NT2/D1 (cell line): ENCODE measurements around the gene OLIG1.

Source experiments
- DNase-seq: peaks from one replicate; pipeline ENCODE4 v3.0.0-alpha.2; 2011; ENCODE audit warnings: low read depth, low spot score
- H3K27me3 ChIP-seq: 2 replicates; pipeline ENCODE4 v1.6.0; 2011; ENCODE audit warnings: mild to moderate bottlenecking; ENCODE audit not compliant: insufficient read length, insufficient read depth
- H3K36me3 ChIP-seq: 2 replicates; pipeline ENCODE4 v1.6.1; 2011; ENCODE audit warnings: mild to moderate bottlenecking, low read length, mixed read lengths; ENCODE audit not compliant: insufficient read depth, insufficient read length
- H3K4me1 ChIP-seq: 2 replicates; pipeline ENCODE4 v1.5.1; 2011; ENCODE audit not compliant: insufficient read depth, insufficient read length
- H3K4me3 ChIP-seq: 2 replicates; pipeline ENCODE4 v1.5.1; 2011; ENCODE audit warnings: low read depth; ENCODE audit not compliant: insufficient read length
- H3K9ac ChIP-seq: 2 replicates; pipeline ENCODE4 v1.6.0; 2011; ENCODE audit warnings: low read depth; ENCODE audit not compliant: insufficient read length
- H3K9me3 ChIP-seq: 2 replicates; pipeline ENCODE4 v1.5.1; 2011; ENCODE audit warnings: mild to moderate bottlenecking, low read length; ENCODE audit not compliant: insufficient read depth
- SUZ12 ChIP-seq: IDR thresholded peaks from 2 replicates; pipeline ENCODE4 v1.6.1; 2011; ENCODE audit not compliant: insufficient read length, insufficient read depth; ENCODE audit errors: extremely low read depth
- YY1 ChIP-seq: IDR thresholded peaks from 2 replicates; pipeline ENCODE4 v1.6.1; 2011; ENCODE audit not compliant: insufficient read length, insufficient read depth
- ZNF274 ChIP-seq: IDR thresholded peaks from 2 replicates; pipeline ENCODE4 v1.6.1; 2011; ENCODE audit warnings: mild to moderate bottlenecking, low read depth, low read length

OLIG1 gene

DNA sequence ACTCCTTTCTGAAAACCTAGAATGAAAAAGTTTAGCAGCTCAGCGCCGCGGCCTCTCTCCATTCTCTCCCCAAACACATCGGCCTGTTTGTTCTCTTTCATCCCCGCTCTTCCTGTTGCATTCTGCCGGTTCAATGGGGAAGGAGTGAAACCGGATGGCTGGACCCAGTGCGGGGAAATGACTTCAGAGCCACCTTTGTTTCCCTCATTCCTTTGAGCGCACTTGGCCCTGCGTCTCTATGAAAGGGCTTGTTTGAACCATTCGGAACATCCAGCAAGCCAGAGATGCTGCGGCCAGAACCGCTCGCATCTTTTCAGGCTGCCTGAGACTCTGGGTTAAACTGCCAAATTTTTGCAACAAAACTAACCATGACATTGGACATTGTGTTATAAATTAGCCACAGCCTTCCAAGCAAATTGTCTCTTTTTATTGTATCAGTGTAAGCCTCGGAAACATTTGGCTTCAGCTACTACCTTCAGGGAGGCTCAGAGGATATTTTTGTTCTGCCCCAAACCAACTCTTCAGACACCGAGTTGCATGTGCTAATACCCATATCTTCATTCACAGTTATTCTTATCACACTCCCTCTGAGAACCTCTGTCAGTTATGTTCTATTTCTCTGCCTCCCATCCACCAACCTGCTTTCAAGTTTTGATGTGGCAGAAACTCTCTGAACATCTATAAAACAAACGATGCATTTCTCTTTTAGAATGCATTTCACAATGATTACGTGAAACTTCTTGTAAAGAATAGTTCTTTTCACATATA lies 5.1 kb upstream of the OLIG1 start:
- peaks cover 67% of the 10 kb centered on the region for H3K27me3 ChIP-seq
- TF ChIP-seq SUZ12 (no peak), YY1 (no peak), ZNF274 (no peak)
- no peak for DNase-seq
- H3K9ac ChIP-seq: no peak overlapping the region
- H3K4me1 ChIP-seq: peaks cover 5% of the 10 kb centered on the region
- H3K4me3 ChIP-seq: no peak overlapping the region
- no peaks in the 10 kb centered on the region for H3K36me3 ChIP-seq
- no peaks in the 10 kb centered on the region for H3K9me3 ChIP-seq

GRCh38 chr21:33067043-33067442 lies 2.9 kb upstream of the OLIG1 start:
- no peak for DNase-seq
- TF ChIP-seq YY1: no peak
- TF ChIP-seq SUZ12: no peak
- no peak for TF ChIP-seq ZNF274
- no peaks in the 10 kb centered on the region for H3K9me3 ChIP-seq
- H3K4me1 ChIP-seq: peaks cover 2% of the 10 kb centered on the region
- H3K9ac ChIP-seq: no peak overlapping the region
- H3K4me3 ChIP-seq: no peak overlapping the region
- no peaks in the 10 kb centered on the region for H3K36me3 ChIP-seq
- H3K27me3 ChIP-seq: peaks cover 89% of the 10 kb centered on the region

GRCh38 chr21:33067457-33067856 lies 2.5 kb upstream of the OLIG1 start:
- Histone ChIP-seq H3K9me3 (no peaks in the 10 kb centered on the region), H3K4me1 (peaks cover 2% of the 10 kb centered on the region), H3K4me3 (no peak overlapping the region), H3K27me3 (peaks cover 93% of the 10 kb centered on the region), H3K9ac (no peak overlapping the region), H3K36me3 (no peaks in the 10 kb centered on the region)
- TF ChIP-seq SUZ12 (no peak), YY1 (no peak), ZNF274 (no peak)
- no peak for DNase-seq

GRCh38 chr21:33069243-33069642 lies 698 bp upstream of the OLIG1 start:
- H3K4me3 ChIP-seq: no peak overlapping the region
- H3K36me3 ChIP-seq: no peaks in the 10 kb centered on the region
- H3K4me1 ChIP-seq: peaks cover 3% of the 10 kb centered on the region
- H3K27me3 ChIP-seq: peaks cover 97% of the 10 kb centered on the region
- H3K9ac ChIP-seq: no peak overlapping the region
- no peak for DNase-seq
- no peaks in the 10 kb centered on the region for H3K9me3 ChIP-seq
- TF ChIP-seq YY1 (no peak), ZNF274 (no peak)

DNA sequence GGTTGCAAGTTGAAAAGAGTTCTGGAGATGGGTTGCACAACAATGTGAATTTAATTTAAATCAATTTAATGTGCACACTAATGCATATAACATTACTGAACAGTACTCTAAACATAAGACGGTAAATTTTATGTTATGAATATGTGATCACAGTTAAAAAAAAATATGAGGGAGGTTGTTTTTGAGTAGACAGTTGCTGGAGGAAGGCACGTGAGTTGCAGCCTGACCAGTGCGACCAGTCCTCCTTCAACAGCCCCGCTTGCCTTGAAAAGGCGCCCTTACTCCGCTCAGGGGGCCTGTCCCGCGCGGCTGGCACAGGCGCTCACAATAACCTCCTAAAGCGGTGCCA lies 322 bp upstream of the OLIG1 start:
- H3K36me3 ChIP-seq: no peaks in the 10 kb centered on the region
- no peaks in the 10 kb centered on the region for H3K9me3 ChIP-seq
- peaks cover 97% of the 10 kb centered on the region for H3K27me3 ChIP-seq
- no peak overlapping the region for H3K9ac ChIP-seq
- H3K4me1 ChIP-seq: peaks cover 3% of the 10 kb centered on the region
- H3K4me3 ChIP-seq: peak overlapping the region; percentile 53
- DNase-seq: no peak
- TF ChIP-seq ZNF274: no peak
- no peak for TF ChIP-seq SUZ12
- TF ChIP-seq YY1: no peak

DNA sequence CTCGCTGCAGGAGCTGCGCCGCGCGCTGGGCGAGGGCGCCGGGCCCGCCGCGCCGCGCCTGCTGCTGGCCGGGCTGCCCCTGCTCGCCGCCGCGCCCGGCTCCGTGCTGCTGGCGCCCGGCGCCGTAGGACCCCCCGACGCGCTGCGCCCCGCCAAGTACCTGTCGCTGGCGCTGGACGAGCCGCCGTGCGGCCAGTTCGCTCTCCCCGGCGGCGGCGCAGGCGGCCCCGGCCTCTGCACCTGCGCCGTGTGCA lies 730 bp downstream of the OLIG1 start:
- Histone ChIP-seq H3K36me3 (no peaks in the 10 kb centered on the region), H3K4me1 (peaks cover 5% of the 10 kb centered on the region), H3K9ac (peak overlapping the region; percentile 69), H3K27me3 (peaks cover 93% of the 10 kb centered on the region), H3K4me3 (peak overlapping the region; percentile 53), H3K9me3 (no peaks in the 10 kb centered on the region)
- no peak for DNase-seq
- TF ChIP-seq ZNF274 (no peak), SUZ12 (no peak), YY1 (no peak)

GRCh38 chr21:33070998-33071769 lies 1.2 kb downstream of the OLIG1 start:
- Histone ChIP-seq H3K4me1 (peaks cover 10% of the 10 kb centered on the region), H3K4me3 (peak overlapping the region; percentile 53), H3K27me3 (peaks cover 88% of the 10 kb centered on the region), H3K36me3 (no peaks in the 10 kb centered on the region), H3K9ac (peak overlapping the region; percentile 58), H3K9me3 (no peaks in the 10 kb centered on the region)
- no peak for TF ChIP-seq ZNF274
- TF ChIP-seq SUZ12: peak; percentile 95
- TF ChIP-seq YY1: no peak
- no peak for DNase-seq
